Measurements from ENCODE around the gene PFKFB2.
"Not testable (repeated sequence)": the region's sequence is repeated elsewhere in the genome, so short reads cannot be mapped to it uniquely, and the experiment has no call there.

Gene PFKFB2

GRCh38 chr1:207039380-207040180 is 13.5 kb upstream of the PFKFB2 start:
- DNase-seq (ENCODE audit: low spot score): no peak

GRCh38 chr1:207040181-207040533 is 12.9 kb upstream of the PFKFB2 start:
- DNase-seq (ENCODE audit: low spot score): no peak

- DNase-seq (ENCODE audit: low spot score): not testable (repeated sequence)
These were observed 11.7 kb upstream of the PFKFB2 start for GRCh38 chr1:207041397-207041796.

- no peak for DNase-seq (ENCODE audit: low spot score)
These were observed 7.6 kb upstream of the PFKFB2 start for GRCh38 chr1:207045453-207045852.

GRCh38 chr1:207047505-207047904 is 5.6 kb upstream of the PFKFB2 start:
- DNase-seq (ENCODE audit: low spot score): no peak

- DNase-seq (ENCODE audit: low spot score): no peak
These were observed 5.0 kb upstream of the PFKFB2 start for GRCh38 chr1:207048041-207048440.

- no peak for DNase-seq (ENCODE audit: low spot score)
These were observed 4.0 kb upstream of the PFKFB2 start for GRCh38 chr1:207049054-207049453.

- no peak for DNase-seq (ENCODE audit: low spot score)
These were observed 3.6 kb upstream of the PFKFB2 start for GRCh38 chr1:207049514-207049913.

GRCh38 chr1:207049974-207050391 is 3.1 kb upstream of the PFKFB2 start:
- DNase-seq (ENCODE audit: low spot score): no peak

GRCh38 chr1:207050480-207051190 is 2.4 kb upstream of the PFKFB2 start:
- peak; percentile 82 for DNase-seq (ENCODE audit: low spot score)

- DNase-seq (ENCODE audit: low spot score): no peak
These were observed 1.7 kb upstream of the PFKFB2 start, which contains the start of gene YOD1 for GRCh38 chr1:207051191-207051943. YOD1 (minus strand) TSS chr1:207051208; CDS start chr1:207051030, 178 bp downstream.

GRCh38 chr1:207054491-207054890 is 1.4 kb downstream of the PFKFB2 start:
- DNase-seq (ENCODE audit: low spot score): no peak

- no peak for DNase-seq (ENCODE audit: low spot score)
These were observed 2.4 kb downstream of the PFKFB2 start for GRCh38 chr1:207055386-207056001.

- DNase-seq (ENCODE audit: low spot score): no peak
These were observed 3.6 kb downstream of the PFKFB2 start for GRCh38 chr1:207056673-207057072.

GRCh38 chr1:207058252-207058651 is 5.2 kb downstream of the PFKFB2 start:
- DNase-seq (ENCODE audit: low spot score): no peak

GRCh38 chr1:207058878-207059867 is 6.1 kb downstream of the PFKFB2 start:
- DNase-seq (ENCODE audit: low spot score): peak; percentile 34

GRCh38 chr1:207059881-207060280 is 6.8 kb downstream of the PFKFB2 start:
- no peak for DNase-seq (ENCODE audit: low spot score)

- DNase-seq (ENCODE audit: low spot score): no peak
These were observed 7.5 kb downstream of the PFKFB2 start for GRCh38 chr1:207060596-207060995.

- DNase-seq (ENCODE audit: low spot score): no peak
These were observed 9.0 kb downstream of the PFKFB2 start for GRCh38 chr1:207062058-207062457.

GRCh38 chr1:207063014-207063413 is 9.9 kb downstream of the PFKFB2 start:
- DNase-seq (ENCODE audit: low spot score): no peak

GRCh38 chr1:207064561-207064960 is 11.5 kb downstream of the PFKFB2 start:
- no peak for DNase-seq (ENCODE audit: low spot score)
